ENCODE results near the gene ZSWIM5. TPM values are rescaled to one million over a fixed set of nuclear protein-coding genes. Genes with fewer than 3 reads are reported as not detected.

ZSWIM5 gene
- total and polyA plus RNA-seq, 2 donors (not counting 1 experiment from before 2014, with no cell fraction given) = 0.36 to 1.7 TPM

DNA sequence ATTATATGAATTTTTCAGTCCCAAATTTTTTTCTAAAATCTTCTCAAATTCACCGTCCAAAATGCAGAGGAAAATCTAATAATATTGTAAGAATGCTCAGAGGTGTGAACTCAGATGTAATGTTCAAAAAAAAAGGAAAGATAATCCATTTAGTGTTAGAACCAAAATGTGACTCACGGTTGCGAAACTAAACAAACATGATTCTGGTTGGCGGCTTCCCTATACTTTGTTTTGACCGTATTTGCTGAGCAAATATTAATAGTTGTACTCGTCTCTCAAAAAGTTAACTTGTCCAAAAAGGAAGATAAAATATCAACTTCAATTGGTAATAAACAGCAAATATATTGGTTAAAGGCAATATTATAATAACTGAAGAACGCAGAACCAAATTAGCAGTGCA is 34.4 kb downstream of the ZSWIM5 start:
- 100% methylated on average over 1 of the region's 7 CpGs for WGBS (ENCODE audit: insufficient coverage)
- DNase-seq (no peak), ATAC-seq (ENCODE audit: low read depth) (no peak)
- no peak overlapping the region for H2AFZ ChIP-seq (ENCODE audit: insufficient read depth, low read depth, low read length, poor library complexity, severe bottlenecking)
- no peak overlapping the region for H3K4me2 ChIP-seq (replicated peaks; ENCODE audit: low read depth, low read length, poor library complexity, severe bottlenecking)
- no peak overlapping the region for H3K27ac Mint-ChIP-seq
- H3K4me1 ChIP-seq (ENCODE audit: control insufficient read depth in 2 of 2, insufficient read depth in 2 of 2, low read length in 2 of 2) = no peaks in the 10 kb centered on the region
- no peak overlapping the region for H3K27ac ChIP-seq (ENCODE audit: low read length in 2 of 2)
- no peak overlapping the region for H3K9ac ChIP-seq (ENCODE audit: low read length)
- no peak for TF ChIP-seq EZH2 (IDR thresholded peaks at IDR 0.05; ENCODE audit: borderline replicate concordance, insufficient read depth, low read depth, low read length, poor library complexity, severe bottlenecking)
- TF ChIP-seq CTCF (IDR thresholded peaks at IDR 0.05) = no peak
- H3K4me3 ChIP-seq (ENCODE audit: control extremely low read depth in 1 of 5, extremely low read depth in 1 of 5, insufficient read depth in 1 of 5, low read depth in 2 of 5, low read length in 4 of 5) = no peak overlapping the region
- no peaks in the 10 kb centered on the region for H3K79me2 ChIP-seq (ENCODE audit: control insufficient read depth, insufficient read depth, low read length)
- no peaks in the 10 kb centered on the region for H3K9me3 Mint-ChIP-seq (ENCODE audit: insufficient read depth)
- CTCF ChIA-PET = no interaction called here
- no peaks in the 10 kb centered on the region for H3K9me3 ChIP-seq (ENCODE audit: control extremely low read depth in 1 of 3, control insufficient read depth in 2 of 3, insufficient read depth in 1 of 3, low read length in 2 of 3)
- H3K4me3 Mint-ChIP-seq = no peak overlapping the region
- POLR2A ChIA-PET = no interaction called here
- peaks cover 5% of the 10 kb centered on the region for H3K27me3 Mint-ChIP-seq
- no peaks in the 10 kb centered on the region for H3K36me3 ChIP-seq (replicated peaks in 1 of 2; ENCODE audit: control extremely low read depth in 1 of 2, control insufficient read depth in 1 of 2, extremely low read depth in 1 of 2, insufficient read depth in 2 of 2, low read length in 1 of 2)
- no peaks in the 10 kb centered on the region for H4K20me1 ChIP-seq (ENCODE audit: control insufficient read depth, insufficient read depth, low read length, poor library complexity, severe bottlenecking)
- H3K27me3 ChIP-seq (replicated peaks in 1 of 4; ENCODE audit: control extremely low read depth in 1 of 4, control insufficient read depth in 3 of 4, insufficient read depth in 4 of 4, low read length in 3 of 4) = no peaks in the 10 kb centered on the region
- no peaks in the 10 kb centered on the region for H3K4me1 Mint-ChIP-seq
- intact Hi-C loops (cut with micrococcal nuclease) = no loop called here

DNA sequence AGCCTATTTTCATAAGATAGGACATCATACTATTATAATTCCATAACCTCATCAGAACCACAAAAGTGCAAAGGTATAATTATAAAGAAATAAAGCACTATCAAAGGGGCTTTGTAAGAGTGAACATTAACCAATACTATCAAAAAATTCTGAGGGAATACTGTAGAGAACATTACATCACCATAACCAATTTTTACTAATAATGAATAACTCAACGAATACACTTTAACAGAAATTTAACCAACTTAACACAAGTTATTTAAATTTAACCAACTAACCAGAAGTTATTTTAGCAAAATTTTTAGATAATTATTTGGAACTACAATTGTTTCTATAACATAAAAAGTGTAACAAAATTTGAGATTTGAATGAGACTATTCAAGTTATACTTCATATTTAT is 34.8 kb downstream of the ZSWIM5 start:
- Histone ChIP-seq H3K27me3 (replicated peaks in 1 of 4; ENCODE audit: control extremely low read depth in 1 of 4, control insufficient read depth in 3 of 4, insufficient read depth in 4 of 4, low read length in 3 of 4) (no peaks in the 10 kb centered on the region), H3K36me3 (replicated peaks in 1 of 2; ENCODE audit: control extremely low read depth in 1 of 2, control insufficient read depth in 1 of 2, extremely low read depth in 1 of 2, insufficient read depth in 2 of 2, low read length in 1 of 2) (no peaks in the 10 kb centered on the region), H2AFZ (ENCODE audit: insufficient read depth, low read depth, low read length, poor library complexity, severe bottlenecking) (no peak overlapping the region), H3K79me2 (ENCODE audit: control insufficient read depth, insufficient read depth, low read length) (no peaks in the 10 kb centered on the region), H3K4me1 (ENCODE audit: control insufficient read depth in 2 of 2, insufficient read depth in 2 of 2, low read length in 2 of 2) (no peaks in the 10 kb centered on the region), H3K9me3 (ENCODE audit: control extremely low read depth in 1 of 3, control insufficient read depth in 2 of 3, insufficient read depth in 1 of 3, low read length in 2 of 3) (no peaks in the 10 kb centered on the region), H3K27ac (ENCODE audit: low read length in 2 of 2) (no peak overlapping the region), H3K9ac (ENCODE audit: low read length) (no peak overlapping the region), H3K4me2 (replicated peaks; ENCODE audit: low read depth, low read length, poor library complexity, severe bottlenecking) (no peak overlapping the region), H4K20me1 (ENCODE audit: control insufficient read depth, insufficient read depth, low read length, poor library complexity, severe bottlenecking) (no peaks in the 10 kb centered on the region), H3K4me3 (ENCODE audit: control extremely low read depth in 1 of 5, extremely low read depth in 1 of 5, insufficient read depth in 1 of 5, low read depth in 2 of 5, low read length in 4 of 5) (no peak overlapping the region)
- TF ChIP-seq EZH2 (IDR thresholded peaks at IDR 0.05; ENCODE audit: borderline replicate concordance, insufficient read depth, low read depth, low read length, poor library complexity, severe bottlenecking) (no peak), CTCF (IDR thresholded peaks at IDR 0.05) (no peak)
- Mint-ChIP-seq H3K27ac (no peak overlapping the region), H3K27me3 (peaks cover 2% of the 10 kb centered on the region), H3K4me1 (no peaks in the 10 kb centered on the region), H3K9me3 (ENCODE audit: insufficient read depth) (no peaks in the 10 kb centered on the region), H3K4me3 (no peak overlapping the region)
- ATAC-seq (ENCODE audit: low read depth) (no peak), DNase-seq (no peak)
- CTCF ChIA-PET = no interaction called here
- POLR2A ChIA-PET = no interaction called here
- WGBS (ENCODE audit: insufficient coverage) = no CpG with 5 or more reads among the region's 1 CpG
- intact Hi-C loops (cut with micrococcal nuclease) = no loop called here
